PC-3 (cell line): Measurements from ENCODE around the gene GLMP. TPM values are rescaled to one million over a fixed set of nuclear protein-coding genes. Genes with fewer than 3 reads are reported as not detected.

ENCODE experiments used
- ATAC-seq: fragments of 200-7000 bp; cut with Tn5 transposase; 2 replicates; pipeline ENCODE4 v1.9.1; 2020; ENCODE audit warnings: mild to moderate bottlenecking, moderate library complexity
- BruUV-seq: library from RNA; stranded (reverse); fragments of 400-500 nt; replicated peaks from 2 replicates; lab custom pipeline; 2021; lab: Mats Ljungman, UMichigan
- CTCF ChIA-PET: fragments of 300-600 bp; sonication (Branson Sonifier 250); formaldehyde crosslinking; loops from one replicate; lab custom pipeline; 2022; ENCODE audit warnings: antibody characterized with exemption; lab: Charles Lee
- POLR2A ChIA-PET: fragments of 300-600 bp; sonication (Branson Sonifier 250); formaldehyde crosslinking; loops from one replicate; lab custom pipeline; 2022; ENCODE audit warnings: antibody characterized with exemption; ENCODE audit not compliant: unreplicated experiment; lab: Charles Lee
- DNase-seq: peaks from one replicate; pipeline ENCODE4 v3.0.0-alpha.2; 2015
- H2AFZ ChIP-seq: fragments of 300-600 bp; sonication (generic); 2 replicates; pipeline ENCODE4 v1.6.0; 2016; ENCODE audit warnings: antibody characterized with exemption, low read length
- H3F3A ChIP-seq: fragments of 300-600 bp; sonication (generic); one replicate; pipeline ENCODE4 v1.6.0; 2017; ENCODE audit warnings: antibody characterized with exemption, low read length, control low read depth, mild to moderate bottlenecking; ENCODE audit not compliant: unreplicated experiment
- H3K27ac ChIP-seq: fragments of 300-600 bp; sonication (generic); 2 replicates; pipeline ENCODE4 v1.5.1; 2016; ENCODE audit warnings: mild to moderate bottlenecking, low read length
- H3K27me3 ChIP-seq: fragments of 300-600 bp; sonication (generic); 2 replicates; pipeline ENCODE4 v1.6.1; 2016; ENCODE audit warnings: low read length, mixed read lengths
- H3K36me3 ChIP-seq: fragments of 300-600 bp; sonication (generic); 2 replicates; pipeline ENCODE4 v1.6.1; 2016; ENCODE audit warnings: low read depth, mixed run types, low read length, mixed read lengths
- H3K4me1 ChIP-seq: fragments of 300-600 bp; sonication (generic); 2 replicates; pipeline ENCODE4 v1.5.1; 2016; ENCODE audit warnings: low read length; ENCODE audit not compliant: insufficient read depth
- H3K4me2 ChIP-seq: fragments of 300-600 bp; sonication (generic); 2 replicates; pipeline ENCODE4 v1.6.0; 2016; ENCODE audit warnings: low read length
- H3K4me3 ChIP-seq: fragments of 300-600 bp; sonication (generic); 2 replicates; pipeline ENCODE4 v1.5.1; 2016; ENCODE audit warnings: mild to moderate bottlenecking, low read length, mixed read lengths
- H3K79me2 ChIP-seq: fragments of 300-600 bp; sonication (generic); 2 replicates; pipeline ENCODE4 v1.6.1; 2017; ENCODE audit warnings: low read length, mixed read lengths
- H3K9ac ChIP-seq: fragments of 300-600 bp; sonication (generic); 2 replicates; pipeline ENCODE4 v1.6.0; 2016; ENCODE audit warnings: mild to moderate bottlenecking, low read length
- H3K9me2 ChIP-seq: fragments of 300-600 bp; sonication (generic); replicated peaks from 2 replicates; pipeline ENCODE4 v1.6.1; 2016; ENCODE audit warnings: mixed run types, low read length, mixed read lengths
- H3K9me3 ChIP-seq: fragments of 300-600 bp; sonication (generic); 2 replicates; pipeline ENCODE4 v1.6.1; 2016; ENCODE audit warnings: low read length, mixed read lengths
- H4K20me1 ChIP-seq: fragments of 300-600 bp; sonication (generic); 2 replicates; pipeline ENCODE4 v1.6.1; 2016; ENCODE audit warnings: low read length, mixed read lengths
- EZH2 ChIP-seq: fragments of 300-600 bp; sonication (generic); IDR thresholded peaks from one replicate; pipeline ENCODE4 v1.6.1; 2017; ENCODE audit warnings: antibody characterized with exemption, mild to moderate bottlenecking, low read length; ENCODE audit not compliant: unreplicated experiment
- EZH2phosphoT487 ChIP-seq: fragments of 300-600 bp; sonication (generic); IDR thresholded peaks from 2 replicates; pipeline ENCODE4 v1.6.1; 2018; ENCODE audit warnings: mild to moderate bottlenecking, antibody characterized with exemption, low read length, borderline replicate concordance
- intact Hi-C: fragments of 100-400 bp; cut with micrococcal nuclease; formaldehyde crosslinking; loops from 2 replicates; pipeline ENCODE4 v1.9.0; 2023
- total RNA-seq: library from RNA; depleted of rRNA; stranded (reverse); fragments of >200 nt; gene quantifications from 2 replicates; pipeline ENCODE4 v1.2.3, GENCODE V29; 2014
- TF ChIP-seq, protein P1 (sequence below): fragments of 300-600 bp; sonication (generic); conservative IDR thresholded peaks from 2 replicates; pipeline ENCODE4 v1.5.1; 2017; ENCODE audit warnings: antibody characterized with exemption, low read depth, mild to moderate bottlenecking, low read length

Gene GLMP
- total RNA-seq, 1 experiment from 2014 or later, result 49.8 TPM

DNA sequence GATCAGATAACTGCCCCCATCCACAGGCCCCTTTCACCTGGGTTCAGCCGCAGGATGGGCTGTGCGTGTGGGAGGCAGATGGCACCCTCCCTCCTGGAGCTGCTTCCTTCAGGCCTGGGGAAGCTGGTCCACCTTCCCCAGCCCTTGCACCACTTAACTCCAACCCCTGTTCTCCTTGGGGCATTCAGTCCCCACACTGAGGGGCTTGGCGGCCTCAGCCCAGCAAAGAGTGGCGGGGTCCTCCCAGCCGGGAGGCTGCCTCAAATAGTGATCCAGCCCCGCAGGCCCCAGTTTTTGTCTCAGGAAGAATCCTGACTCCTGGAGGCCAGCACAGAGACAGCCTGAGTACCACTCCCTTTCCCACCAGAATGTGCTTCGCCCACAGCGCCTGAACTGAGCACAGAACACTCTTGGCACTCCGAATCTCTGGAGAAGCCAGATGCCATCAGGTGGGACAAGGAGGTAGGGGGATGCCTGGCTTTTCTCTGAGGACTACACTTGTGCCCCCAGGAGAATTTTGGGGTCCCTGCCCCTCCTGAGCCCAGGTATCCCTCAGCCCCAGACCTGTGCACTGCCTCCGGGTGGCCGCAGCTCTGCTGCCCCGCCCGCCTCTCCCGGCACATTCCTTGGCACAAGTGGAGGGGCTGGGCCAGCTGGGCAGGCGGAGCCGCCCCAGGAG lies 48.6 kb downstream of the GLMP start:
- Histone ChIP-seq H3K9me2 (no peaks in the 10 kb centered on the region), H4K20me1 (no peaks in the 10 kb centered on the region), H3K9me3 (no peaks in the 10 kb centered on the region), H3K36me3 (peaks cover 29% of the 10 kb centered on the region), H2AFZ (no peak overlapping the region), H3K27me3 (no peaks in the 10 kb centered on the region), H3K27ac (no peak overlapping the region), H3K79me2 (no peaks in the 10 kb centered on the region), H3K9ac (no peak overlapping the region), H3K4me3 (no peak overlapping the region), H3K4me2 (no peak overlapping the region), H3F3A (no peaks in the 10 kb centered on the region), H3K4me1 (peaks cover 3% of the 10 kb centered on the region)
- intact Hi-C loops, result no loop called here
- DNase-seq, result no peak
- CTCF ChIA-PET, result no interaction called here
- POLR2A ChIA-PET, result no interaction called here
- peak; percentile 31 for ATAC-seq
- TF ChIP-seq EZH2phosphoT487 (no peak), EZH2 (no peak)
- TF ChIP-seq, protein P1, sequence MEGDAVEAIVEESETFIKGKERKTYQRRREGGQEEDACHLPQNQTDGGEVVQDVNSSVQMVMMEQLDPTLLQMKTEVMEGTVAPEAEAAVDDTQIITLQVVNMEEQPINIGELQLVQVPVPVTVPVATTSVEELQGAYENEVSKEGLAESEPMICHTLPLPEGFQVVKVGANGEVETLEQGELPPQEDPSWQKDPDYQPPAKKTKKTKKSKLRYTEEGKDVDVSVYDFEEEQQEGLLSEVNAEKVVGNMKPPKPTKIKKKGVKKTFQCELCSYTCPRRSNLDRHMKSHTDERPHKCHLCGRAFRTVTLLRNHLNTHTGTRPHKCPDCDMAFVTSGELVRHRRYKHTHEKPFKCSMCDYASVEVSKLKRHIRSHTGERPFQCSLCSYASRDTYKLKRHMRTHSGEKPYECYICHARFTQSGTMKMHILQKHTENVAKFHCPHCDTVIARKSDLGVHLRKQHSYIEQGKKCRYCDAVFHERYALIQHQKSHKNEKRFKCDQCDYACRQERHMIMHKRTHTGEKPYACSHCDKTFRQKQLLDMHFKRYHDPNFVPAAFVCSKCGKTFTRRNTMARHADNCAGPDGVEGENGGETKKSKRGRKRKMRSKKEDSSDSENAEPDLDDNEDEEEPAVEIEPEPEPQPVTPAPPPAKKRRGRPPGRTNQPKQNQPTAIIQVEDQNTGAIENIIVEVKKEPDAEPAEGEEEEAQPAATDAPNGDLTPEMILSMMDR, result no peak
- BruUV-seq, result TSS peak; percentile 2

- H3K4me1 ChIP-seq, result peaks cover 9% of the 10 kb centered on the region
- no peak overlapping the region for H3K27ac ChIP-seq
- ChIA-PET CTCF (no interaction called here), POLR2A (interaction anchor here (0.6 kb wide), 2 partner anchors 71 to 243 kb away, joined by 3 read pairs; no protein-coding TSS in a partner anchor)
- no peaks in the 10 kb centered on the region for H4K20me1 ChIP-seq
- H3K79me2 ChIP-seq, result no peaks in the 10 kb centered on the region
- H3K27me3 ChIP-seq, result no peaks in the 10 kb centered on the region
- no peak for DNase-seq
- H3F3A ChIP-seq, result no peaks in the 10 kb centered on the region
- H3K36me3 ChIP-seq, result peaks cover 23% of the 10 kb centered on the region
- H3K9me3 ChIP-seq, result no peaks in the 10 kb centered on the region
- intact Hi-C loops, result no loop called here
- no peaks in the 10 kb centered on the region for H3K9me2 ChIP-seq
- TF ChIP-seq EZH2 (no peak), EZH2phosphoT487 (no peak)
- TF ChIP-seq, protein P1, result no peak
- ATAC-seq, result no peak
- BruUV-seq, result no TSS peak
- no peak overlapping the region for H3K9ac ChIP-seq
- H3K4me3 ChIP-seq, result no peak overlapping the region
- H3K4me2 ChIP-seq, result no peak overlapping the region
- no peak overlapping the region for H2AFZ ChIP-seq
These were observed 49.2 kb downstream of the GLMP start for GRCh38 chr1:156246241-156246780.
